K562 (cell line): ENCODE results near the gene SAT2.

ENCODE experiments used
- C11orf30 ChIP-seq: fragments of 450-650 bp; IDR thresholded peaks from 2 replicates; pipeline ENCODE4 v1.6.1; 2016; ENCODE audit warnings: low read depth, mild to moderate bottlenecking
- CTCF ChIP-seq, 3 experiments: IDR thresholded peaks in 2 of 3; conservative IDR thresholded peaks in 1 of 3; 2 replicates each; pipeline ENCODE4 v1.5.1; 2011 to 2012; ENCODE audit warnings: low read length in 3 of 3, mild to moderate bottlenecking in 3 of 3, control low read depth in 2 of 3, improper control_type of control experiment in 1 of 3, inconsistent platforms in 1 of 3, low read depth in 1 of 3, mixed read lengths in 1 of 3, moderate library complexity in 1 of 3; ENCODE audit not compliant: insufficient read depth in 2 of 3
- KDM1A ChIP-seq, 2 experiments: fragments of 450-650 bp; IDR thresholded peaks; 2 replicates each; pipeline ENCODE4 v1.6.1; 2016; ENCODE audit warnings: mild to moderate bottlenecking in 2 of 2
- MAFF ChIP-seq: IDR thresholded peaks from 2 replicates; pipeline ENCODE4 v1.6.1; 2012; ENCODE audit warnings: low read length, improper control_type of control experiment
- SMAD4 ChIP-seq: fragments of 250-450 bp; sonication (Bioruptor Pico); conservative IDR thresholded peaks from 2 replicates; pipeline ENCODE4 v1.8.0; 2021; ENCODE audit warnings: inconsistent platforms, mild to moderate bottlenecking, moderate library complexity
- ZNF146 ChIP-seq: IDR thresholded peaks from one replicate; pipeline ENCODE4 v1.6.1; 2018; ENCODE audit warnings: missing compliant biosample characterization; ENCODE audit not compliant: unreplicated experiment
- ZNF75A ChIP-seq: fragments of 450-650 bp; formaldehyde crosslinking; IDR thresholded peaks from 2 replicates; pipeline ENCODE4 v1.4.0; 2020; ENCODE audit warnings: mild to moderate bottlenecking
- TF ChIP-seq, protein P1 (sequence below): sonication (generic); formaldehyde crosslinking; IDR thresholded peaks from 2 replicates; pipeline ENCODE4 v1.9.0; 2022; ENCODE audit warnings: mild to moderate bottlenecking, missing genetic modification reagents

DNA sequence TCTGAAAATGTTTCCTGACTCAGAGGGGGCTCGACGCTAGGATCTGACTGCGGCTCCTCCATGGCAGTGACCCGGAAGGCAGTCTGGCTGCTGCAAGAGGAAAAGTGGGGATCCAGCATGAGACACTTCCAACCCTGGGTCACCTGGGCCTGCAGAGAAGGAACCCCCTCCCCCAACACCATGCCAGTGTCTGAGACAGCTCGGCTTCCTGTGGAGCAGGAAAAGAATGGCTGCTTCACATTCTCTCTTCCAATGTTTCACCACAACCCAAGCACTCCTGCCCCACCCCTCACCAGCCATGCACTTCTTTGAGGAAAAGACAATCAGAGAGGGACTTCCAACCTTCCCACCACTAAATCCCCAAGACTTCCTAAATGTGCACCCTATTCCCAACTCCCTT, 48.9 kb upstream of the SAT2 start:
- TF ChIP-seq ZNF146 (CRISPR knock-in tag) (no peak), CTCF (IDR thresholded peaks at IDR 0.05 in 2 of 3, conservative IDR thresholded peaks at IDR 0.05 in 1 of 3; ENCODE audit: insufficient read depth in 2 of 3, low read depth in 1 of 3, low read length in 3 of 3) (no peak), C11orf30 (no peak), ZNF75A (CRISPR knock-in tag) (no peak), KDM1A (IDR thresholded peaks at IDR 0.05) (no peak), MAFF (no peak), SMAD4 (CRISPR knock-in tag) (no peak)
- TF ChIP-seq, protein P1, sequence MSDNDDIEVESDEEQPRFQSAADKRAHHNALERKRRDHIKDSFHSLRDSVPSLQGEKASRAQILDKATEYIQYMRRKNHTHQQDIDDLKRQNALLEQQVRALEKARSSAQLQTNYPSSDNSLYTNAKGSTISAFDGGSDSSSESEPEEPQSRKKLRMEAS: no peak
